IPS DF 19.7 (cell line): Measurements from ENCODE around the gene RRP8.

Experiments used
- DNase-seq: peaks from one replicate; pipeline ENCODE4 v3.0.0-alpha.2; 2013; ENCODE audit warnings: low read depth, low spot score

RRP8 gene

GRCh38 chr11:6632116-6633073, 29.0 kb upstream of the RRP8 start:
- DNase-seq: no peak

GRCh38 chr11:6631361-6631890, 28.0 kb upstream of the RRP8 start:
- no peak for DNase-seq

GRCh38 chr11:6630632-6631291, 27.3 kb upstream of the RRP8 start:
- DNase-seq: no peak

DNA sequence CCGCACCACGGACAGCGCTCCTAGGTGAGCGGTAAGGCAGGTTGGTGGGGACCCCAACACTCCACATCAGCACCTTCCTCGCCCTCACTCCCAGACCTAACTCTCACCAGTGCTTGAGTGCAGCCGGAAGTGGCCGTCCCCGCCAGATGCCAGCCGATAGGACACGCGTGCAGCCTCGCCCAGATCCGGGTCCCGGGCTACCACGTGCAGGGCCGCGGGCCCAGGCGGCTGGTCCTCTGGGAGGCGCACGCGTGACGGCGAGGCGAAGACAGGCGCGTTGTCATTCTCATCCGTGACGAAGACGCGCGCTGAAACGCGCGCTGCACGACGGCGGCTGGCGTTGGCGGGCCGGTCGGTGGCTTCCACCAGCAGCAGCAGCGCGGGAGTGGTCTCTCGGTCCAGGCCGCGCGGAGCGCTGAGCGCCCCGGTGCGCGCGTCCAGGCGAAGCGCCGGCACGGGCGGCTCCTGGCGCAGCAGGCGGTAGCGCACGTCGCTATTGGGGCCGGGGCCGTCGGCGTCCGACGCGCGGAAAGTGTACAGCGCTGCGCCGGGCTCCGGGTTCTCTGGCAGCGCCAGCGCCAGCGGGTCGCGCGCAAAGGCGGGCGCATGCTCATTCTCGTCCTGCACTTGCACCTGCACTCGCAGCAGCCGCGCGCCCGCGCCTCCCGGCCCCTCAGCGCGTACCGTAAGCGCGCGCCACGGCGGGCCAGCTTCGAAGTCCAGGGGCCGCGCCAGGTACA, 26.6 kb upstream of the RRP8 start:
- DNase-seq: no peak

DNA sequence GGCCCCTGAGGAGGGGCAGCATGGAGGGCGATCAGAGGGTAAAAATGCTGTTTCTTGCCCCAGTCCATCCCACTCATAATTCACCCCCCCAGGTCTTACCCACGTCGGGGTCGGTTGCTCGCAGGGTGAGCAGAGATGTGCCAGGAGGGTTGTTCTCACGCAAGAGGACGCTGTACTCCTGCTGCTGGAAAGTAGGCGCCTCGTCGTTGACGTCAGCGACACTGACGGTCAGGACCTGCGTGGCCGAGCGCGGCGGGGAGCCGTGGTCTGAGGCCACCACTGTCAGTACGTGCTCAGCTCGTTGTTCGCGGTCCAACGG, 26.1 kb upstream of the RRP8 start:
- no peak for DNase-seq

DNA sequence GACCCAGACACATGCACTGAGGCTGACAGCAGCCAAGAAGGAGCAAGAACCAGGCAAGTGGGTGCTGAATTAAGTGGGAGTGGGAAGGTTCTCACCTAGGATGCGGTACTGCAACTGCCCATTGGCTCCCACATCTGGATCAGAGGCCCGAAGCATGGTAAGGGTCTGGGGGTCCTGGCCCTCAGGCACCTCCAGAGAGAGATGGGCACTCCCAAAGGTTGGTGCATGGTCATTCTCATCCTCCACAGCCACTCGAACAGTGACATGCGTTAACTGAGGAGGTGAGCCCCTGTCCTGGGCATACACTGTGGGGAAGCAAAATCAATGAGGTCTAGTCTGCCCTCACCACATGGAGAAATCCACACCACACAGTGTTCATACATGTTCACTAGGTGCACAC, 25.1 kb upstream of the RRP8 start:
- DNase-seq: no peak

DNA sequence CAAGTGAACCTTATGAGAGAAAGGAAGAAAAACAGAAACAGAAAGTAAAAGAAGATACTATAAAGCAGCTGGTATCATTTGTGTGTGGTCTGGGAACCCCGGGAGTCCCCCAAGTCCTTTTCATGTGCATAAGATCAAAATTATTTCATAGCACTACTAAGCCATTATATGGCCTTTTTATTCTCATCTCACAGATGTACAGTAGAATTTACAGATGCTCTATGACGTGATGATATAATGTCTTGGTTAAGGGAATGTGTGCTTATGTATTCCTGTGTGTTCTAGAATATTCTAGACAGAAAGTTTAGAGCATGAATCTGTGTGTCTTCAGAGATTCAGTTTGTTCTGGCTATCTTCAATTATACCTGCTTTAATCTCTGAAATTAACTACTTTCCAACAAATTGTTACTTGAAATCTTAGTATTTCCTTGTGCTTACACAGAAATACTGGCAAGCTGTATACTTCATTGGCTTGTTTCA, 24.4 kb upstream of the RRP8 start:
- DNase-seq: no peak

- no peak for DNase-seq
These were observed 23.8 kb upstream of the RRP8 start for GRCh38 chr11:6626971-6627761.

DNA sequence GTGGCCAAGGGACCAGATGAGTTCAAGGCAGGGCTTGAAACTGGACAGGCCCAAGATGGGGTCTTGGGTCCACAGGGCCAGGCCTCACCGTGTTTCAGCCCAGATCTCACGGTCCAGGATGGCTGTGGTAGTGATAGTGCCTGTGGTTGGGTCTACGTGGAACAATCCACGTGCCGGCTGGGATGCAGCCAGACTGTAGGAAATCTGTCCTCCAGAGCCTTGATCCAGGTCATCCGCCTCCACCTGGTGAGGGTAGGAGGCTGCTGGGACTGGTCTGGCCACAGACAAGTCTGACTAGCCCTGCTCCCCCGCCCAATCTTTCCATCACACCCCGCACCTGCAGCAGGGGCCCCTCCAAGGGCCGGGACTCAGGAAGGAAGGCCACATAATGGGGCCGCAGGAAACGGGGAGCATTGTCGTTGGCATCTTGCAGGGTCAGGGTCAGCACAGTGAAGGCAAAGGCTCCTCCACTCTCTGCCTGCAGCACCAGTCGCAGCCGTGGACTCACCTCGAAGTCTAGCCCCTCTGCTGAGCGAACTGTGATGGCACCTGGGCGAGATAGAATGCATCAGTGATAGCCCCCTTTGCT, 22.5 kb upstream of the RRP8 start:
- DNase-seq: no peak

DNA sequence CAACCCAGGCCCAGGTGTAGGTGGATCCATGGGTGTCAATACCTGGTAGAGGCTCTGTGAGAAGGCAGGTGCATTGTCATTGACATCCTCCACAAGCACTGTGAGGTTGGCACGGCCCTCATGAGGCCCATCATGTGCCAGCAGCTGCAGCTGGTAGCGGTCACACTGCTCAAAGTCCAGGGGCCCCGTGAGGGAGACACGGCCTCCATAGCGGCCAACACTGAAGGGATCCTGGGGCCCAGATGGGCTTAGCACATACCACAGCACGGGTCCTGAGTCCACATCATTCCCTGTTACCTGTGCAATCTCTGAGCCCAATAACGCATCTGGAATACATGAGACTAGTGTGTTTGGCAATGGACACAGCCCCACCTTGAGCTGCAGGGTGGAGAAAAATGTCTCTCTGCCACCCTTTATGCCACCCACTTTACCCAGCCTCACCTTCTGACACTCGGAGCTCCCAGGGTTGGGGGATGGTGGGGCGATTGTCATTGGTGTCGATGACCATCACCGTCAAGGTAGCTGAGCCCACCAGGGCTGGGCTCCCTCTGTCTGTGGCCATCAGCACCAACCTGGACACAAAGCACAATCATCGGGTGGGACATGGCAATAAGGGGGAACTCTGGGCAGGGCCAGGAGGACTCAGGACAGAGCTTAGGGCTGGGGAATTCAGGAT, 21.9 kb upstream of the RRP8 start:
- DNase-seq: no peak

DNA sequence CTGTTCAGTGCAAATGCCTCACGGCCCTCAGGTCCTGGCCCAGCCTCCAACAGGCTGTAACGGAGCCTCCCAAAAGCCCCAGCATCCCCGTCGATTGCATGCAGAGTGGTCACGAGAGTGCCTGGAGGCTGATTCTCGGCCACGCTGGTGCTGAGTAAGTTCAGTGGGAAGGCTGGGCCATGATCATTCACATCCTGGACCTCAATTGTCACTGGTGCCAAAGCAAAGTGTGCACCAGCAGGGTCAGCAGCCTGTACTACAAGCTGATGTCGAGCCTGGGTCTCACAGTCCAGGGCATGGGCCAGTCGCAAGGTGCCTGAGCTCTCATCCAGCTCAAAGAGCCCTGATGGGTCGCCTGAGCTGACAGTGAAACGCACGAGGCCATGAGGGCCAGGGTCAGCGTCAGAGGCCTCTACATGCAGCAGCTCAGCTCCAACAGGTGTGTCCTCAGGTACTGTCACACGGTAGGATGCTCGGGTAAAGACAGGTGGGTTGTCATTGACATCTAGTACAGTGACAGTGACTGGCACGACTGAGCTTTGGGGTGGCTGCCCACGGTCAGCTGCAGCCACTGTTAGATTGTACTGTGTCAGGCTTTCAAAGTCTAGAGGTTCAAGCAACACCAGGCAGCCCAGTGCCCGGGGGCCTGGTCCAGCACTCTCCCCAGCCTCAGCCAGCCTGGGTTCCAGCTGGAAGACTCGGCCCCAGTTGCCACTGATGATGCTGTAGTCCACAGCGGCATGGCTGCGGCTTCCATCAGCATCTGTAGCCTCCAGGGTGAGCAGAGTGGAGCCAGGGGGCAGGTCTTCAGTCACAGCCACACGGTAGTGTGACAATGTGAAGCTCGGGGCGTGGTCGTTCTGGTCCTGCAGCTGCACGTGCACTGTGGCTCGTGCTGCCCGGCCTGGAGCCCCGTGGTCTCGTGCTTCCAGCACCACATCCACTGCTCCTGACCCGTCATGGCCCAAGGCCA, 20.3 kb upstream of the RRP8 start:
- no peak for DNase-seq

GRCh38 chr11:6622261-6623171, 19.1 kb upstream of the RRP8 start:
- no peak for DNase-seq

DNA sequence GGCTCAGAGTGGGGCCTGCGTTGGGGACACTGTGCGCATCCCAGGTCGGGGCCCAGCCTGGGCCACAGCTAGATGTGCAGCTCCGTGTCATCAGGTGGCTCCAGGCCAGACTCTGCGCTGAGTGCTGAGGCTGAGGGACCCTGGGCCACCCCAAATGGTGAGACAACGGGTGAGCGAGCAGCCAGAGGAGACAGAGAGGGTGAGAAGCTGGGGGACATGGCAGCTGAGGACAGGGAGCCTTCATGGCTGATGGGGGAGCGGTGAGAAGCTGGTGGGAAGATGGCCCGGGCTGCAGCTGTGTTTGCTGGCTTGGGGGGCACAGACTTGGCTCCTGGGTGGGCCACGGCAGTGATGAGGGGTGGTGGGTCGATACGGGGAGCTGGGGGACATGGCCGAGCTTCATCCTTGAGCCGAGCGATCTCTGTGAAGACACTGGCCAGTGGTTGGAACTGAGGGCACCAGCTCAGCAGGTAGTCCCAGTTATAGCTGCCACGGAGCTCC, 18.3 kb upstream of the RRP8 start:
- DNase-seq: no peak

DNA sequence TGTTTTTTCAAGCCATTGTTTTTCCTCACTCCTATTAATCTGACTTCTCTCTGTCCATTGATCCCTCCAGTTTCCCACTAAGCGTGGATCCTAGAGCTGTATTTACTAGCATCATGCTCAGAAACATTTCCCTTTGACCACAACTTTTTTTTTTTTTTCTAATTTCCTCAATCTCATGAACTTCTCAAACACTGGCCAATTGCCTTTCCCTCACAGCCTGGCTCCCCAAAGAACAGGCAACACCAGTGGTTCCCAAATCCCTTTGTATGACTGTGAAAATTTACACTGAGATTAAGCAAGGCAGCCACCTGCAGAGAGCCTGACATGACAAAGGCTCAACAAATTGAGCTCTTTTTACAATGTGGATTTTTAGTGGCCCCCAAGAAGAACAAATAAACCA, 17.2 kb upstream of the RRP8 start:
- DNase-seq: no peak

DNA sequence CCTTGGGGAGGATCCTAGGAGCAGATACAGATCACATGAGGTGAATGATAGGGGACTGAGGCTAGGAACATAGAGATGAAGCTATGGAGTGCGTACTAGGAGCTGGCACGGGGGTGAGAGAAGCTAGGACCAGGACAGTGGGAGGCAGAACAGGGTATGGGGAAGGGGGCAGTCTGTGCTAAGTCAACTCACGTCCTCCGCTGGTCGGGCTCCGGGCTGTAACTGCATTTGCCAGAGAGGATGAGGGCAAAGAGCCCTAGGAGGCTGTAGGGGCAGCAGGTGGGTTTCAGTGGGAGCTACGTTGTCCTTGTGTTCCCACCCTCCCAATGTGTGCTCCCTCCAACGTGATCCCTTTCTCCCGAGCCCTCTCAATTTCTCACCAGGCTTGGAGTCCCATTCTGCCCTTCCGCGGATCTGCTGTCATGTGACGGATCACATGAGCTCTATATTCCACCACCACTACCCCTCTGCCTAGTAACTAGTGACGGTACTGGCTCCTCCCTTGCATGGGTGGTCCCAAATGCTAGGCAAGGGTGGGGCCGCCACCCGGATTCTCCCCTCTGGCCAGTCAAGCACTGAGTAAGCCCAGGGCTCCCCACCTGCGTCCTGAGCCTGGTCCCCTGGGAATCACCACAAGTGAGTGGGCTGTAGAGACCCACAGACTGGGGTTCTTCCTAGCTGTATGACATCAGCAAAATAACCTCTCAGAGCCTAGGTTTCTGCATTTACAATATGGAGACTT, 15.8 kb upstream of the RRP8 start, which contains the start of gene TPP1:
TSS of gene TPP1 (minus strand) at position 419 of the 742 bp plus-strand sequence. CDS start at position 397, 22 bp downstream.
- peak; percentile 69 for DNase-seq

DNA sequence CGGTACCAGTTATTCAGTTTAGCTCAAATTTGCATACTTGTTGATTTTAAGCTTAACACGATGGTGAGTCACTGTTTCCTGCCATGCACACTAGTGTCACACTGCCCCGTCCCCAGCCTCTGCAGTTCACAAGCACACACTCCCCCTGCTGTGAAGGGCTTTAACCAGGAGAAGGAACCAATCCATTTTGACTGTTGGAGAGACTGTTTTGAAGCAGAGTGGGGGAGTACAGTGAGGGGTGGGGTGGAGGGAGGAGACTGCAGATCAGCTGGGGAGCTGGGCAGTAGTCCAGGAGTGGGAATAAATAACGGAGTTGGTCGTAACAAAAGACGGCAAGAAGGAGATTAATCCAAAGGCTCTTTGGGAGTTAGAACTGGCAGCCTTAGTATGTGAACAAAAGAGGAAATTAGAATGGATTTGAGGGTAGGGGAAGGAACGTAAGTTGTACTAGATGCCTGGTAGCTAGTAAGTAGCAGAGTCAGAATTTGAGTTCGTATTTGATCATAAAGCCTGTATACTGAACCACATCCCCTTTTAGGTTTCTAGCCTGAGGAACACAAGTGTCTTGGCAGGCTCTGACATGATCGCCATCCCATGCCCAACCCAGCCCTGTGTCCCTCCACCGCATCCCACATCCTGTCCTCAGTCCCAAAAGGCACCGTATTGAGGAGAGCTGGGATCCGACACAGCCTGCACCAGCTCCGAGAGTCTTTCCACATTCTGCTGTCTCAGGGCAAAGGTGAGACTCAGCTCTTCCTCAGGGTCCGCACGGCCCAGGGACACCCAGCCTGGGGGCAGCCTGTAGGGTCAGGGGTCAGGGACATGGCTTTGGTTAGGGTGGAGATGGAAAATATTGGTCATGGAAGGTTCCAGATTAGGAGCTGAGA, 14.9 kb upstream of the RRP8 start:
- no peak for DNase-seq
